H54 (cell line): ENCODE results near the gene ABHD14A.

Experiments
- DNase-seq: peaks from one replicate; pipeline ENCODE4 v3.0.0; 2011; ENCODE audit warnings: low spot score, mixed read lengths; ENCODE audit not compliant: insufficient read length
- FAIRE-seq: peaks from 3 replicates; lab custom pipeline; 2011; peaks lifted over from hg19 to GRCh38; lab: Jason Lieb, UNC
- POLR2A ChIP-seq: IDR thresholded peaks from 2 replicates; pipeline ENCODE4 v1.6.1; 2011; ENCODE audit warnings: low read depth, mild to moderate bottlenecking, low read length

ABHD14A gene

GRCh38 chr3:51945031-51945840 lies 29.6 kb upstream of the ABHD14A start:
- TF ChIP-seq POLR2A: no peak
- DNase-seq (no peak), FAIRE-seq (no peak)

GRCh38 chr3:51945926-51946705 lies 28.7 kb upstream of the ABHD14A start:
- no peak for FAIRE-seq
- TF ChIP-seq POLR2A: no peak
- DNase-seq: no peak

GRCh38 chr3:51946796-51947195 lies 28.1 kb upstream of the ABHD14A start:
- DNase-seq (no peak), FAIRE-seq (no peak)
- TF ChIP-seq POLR2A: no peak

- DNase-seq (no peak), FAIRE-seq (no peak)
- no peak for TF ChIP-seq POLR2A
Measured at GRCh38 chr3:51947215-51947900, 27.5 kb upstream of the ABHD14A start.

GRCh38 chr3:51948016-51948580 lies 26.8 kb upstream of the ABHD14A start:
- DNase-seq (no peak), FAIRE-seq (no peak)
- TF ChIP-seq POLR2A: no peak

GRCh38 chr3:51949121-51949520 lies 25.7 kb upstream of the ABHD14A start:
- DNase-seq: no peak
- TF ChIP-seq POLR2A: no peak
- no peak for FAIRE-seq

- no peak for FAIRE-seq
- TF ChIP-seq POLR2A: no peak
- no peak for DNase-seq
Measured at GRCh38 chr3:51950899-51951298, 24.0 kb upstream of the ABHD14A start.

GRCh38 chr3:51953445-51953844 lies 21.4 kb upstream of the ABHD14A start:
- no peak for FAIRE-seq
- DNase-seq: peak; percentile 70
- TF ChIP-seq POLR2A: no peak

- FAIRE-seq: no peak
- no peak for DNase-seq
- TF ChIP-seq POLR2A: no peak
Measured at GRCh38 chr3:51954105-51954504, 20.8 kb upstream of the ABHD14A start.

- FAIRE-seq: no peak
- TF ChIP-seq POLR2A: no peak
- no peak for DNase-seq
Measured at GRCh38 chr3:51954713-51955112, 20.2 kb upstream of the ABHD14A start.

GRCh38 chr3:51955175-51955892 lies 19.5 kb upstream of the ABHD14A start, which contains the start of gene GPR62:
Gene GPR62 (plus strand): TSS chr3:51955381. CDS start chr3:51955653, 272 bp downstream.
- DNase-seq: peak; percentile 44
- no peak for TF ChIP-seq POLR2A
- no peak for FAIRE-seq

GRCh38 chr3:51955893-51956770 lies 18.7 kb upstream of the ABHD14A start:
- DNase-seq (no peak), FAIRE-seq (no peak)
- TF ChIP-seq POLR2A: no peak
